ENCODE results near the gene GALNT15. TPM values are rescaled to one million over a fixed set of nuclear protein-coding genes. Genes with fewer than 3 reads are reported as not detected.

The GALNT15 gene
- total RNA-seq, 1 donor: 4.7 TPM

GRCh38 chr3:16231983-16232382 is 57.5 kb downstream of the GALNT15 start:
- no peak overlapping the region for H3K4me3 ChIP-seq (ENCODE audit: low read depth, low read length)
- no peak for DNase-seq (ENCODE audit: low read depth)
- no peak for TF ChIP-seq CTCF (IDR thresholded peaks at IDR 0.05; ENCODE audit: insufficient read depth, low read depth, low read length)

DNA sequence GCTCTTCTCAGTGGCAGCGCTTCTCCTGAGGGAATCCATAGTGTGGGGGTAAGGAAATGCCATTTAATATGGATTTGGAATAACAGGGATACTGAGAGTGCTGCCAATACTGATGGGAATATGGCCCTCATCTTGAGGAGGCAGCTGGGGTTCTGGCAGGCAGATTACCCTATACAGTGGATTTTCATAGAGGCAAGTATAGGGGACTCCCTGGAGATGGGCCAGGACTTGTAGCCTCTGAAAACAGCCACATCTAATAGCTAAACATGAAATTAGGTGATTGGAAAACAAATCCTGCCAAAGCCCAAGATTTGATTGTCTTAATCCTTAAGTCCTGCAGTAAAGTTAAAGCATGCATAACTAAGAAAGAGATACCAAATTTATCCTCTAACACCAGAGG is 59.3 kb downstream of the GALNT15 start:
- H3K4me3 ChIP-seq (ENCODE audit: low read depth, low read length): no peak overlapping the region
- TF ChIP-seq CTCF (IDR thresholded peaks at IDR 0.05; ENCODE audit: insufficient read depth, low read depth, low read length): no peak
- DNase-seq (ENCODE audit: low read depth): no peak

- H3K4me3 ChIP-seq (ENCODE audit: low read depth, low read length): no peak overlapping the region
- DNase-seq (ENCODE audit: low read depth): no peak
- TF ChIP-seq CTCF (IDR thresholded peaks at IDR 0.05; ENCODE audit: insufficient read depth, low read depth, low read length): no peak
These were observed 59.8 kb downstream of the GALNT15 start for GRCh38 chr3:16234281-16234680.

DNA sequence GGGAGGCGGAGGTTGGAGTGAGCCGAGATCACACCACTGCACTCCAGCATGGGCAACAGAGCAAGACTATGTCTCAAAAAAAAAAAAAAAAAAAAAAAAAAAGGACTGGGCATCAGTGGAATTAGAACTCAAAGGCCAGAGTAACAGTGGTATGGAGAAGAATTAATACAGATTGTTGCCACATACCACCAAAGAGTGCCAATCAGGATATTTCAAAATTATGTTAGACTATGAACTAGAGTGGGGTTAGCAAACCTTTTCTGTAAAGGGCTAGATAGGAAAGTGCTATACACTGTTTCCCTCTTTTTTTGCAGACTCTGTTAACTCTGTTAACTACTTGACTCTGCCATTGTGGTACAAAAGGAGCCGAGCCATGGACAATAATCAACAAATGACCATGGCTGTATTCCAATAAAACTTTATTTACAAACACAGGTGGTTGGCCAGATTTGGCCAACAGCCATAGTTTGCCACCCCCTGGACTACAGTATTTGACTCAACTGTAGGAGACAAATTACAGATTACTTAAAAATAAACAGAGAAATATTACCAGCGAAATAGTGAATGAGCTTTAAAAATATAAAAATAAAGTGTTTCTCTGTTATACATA is 61.7 kb downstream of the GALNT15 start:
- TF ChIP-seq CTCF (IDR thresholded peaks at IDR 0.05; ENCODE audit: insufficient read depth, low read depth, low read length): no peak
- DNase-seq (ENCODE audit: low read depth): no peak
- H3K4me3 ChIP-seq (ENCODE audit: low read depth, low read length): no peak overlapping the region

DNA sequence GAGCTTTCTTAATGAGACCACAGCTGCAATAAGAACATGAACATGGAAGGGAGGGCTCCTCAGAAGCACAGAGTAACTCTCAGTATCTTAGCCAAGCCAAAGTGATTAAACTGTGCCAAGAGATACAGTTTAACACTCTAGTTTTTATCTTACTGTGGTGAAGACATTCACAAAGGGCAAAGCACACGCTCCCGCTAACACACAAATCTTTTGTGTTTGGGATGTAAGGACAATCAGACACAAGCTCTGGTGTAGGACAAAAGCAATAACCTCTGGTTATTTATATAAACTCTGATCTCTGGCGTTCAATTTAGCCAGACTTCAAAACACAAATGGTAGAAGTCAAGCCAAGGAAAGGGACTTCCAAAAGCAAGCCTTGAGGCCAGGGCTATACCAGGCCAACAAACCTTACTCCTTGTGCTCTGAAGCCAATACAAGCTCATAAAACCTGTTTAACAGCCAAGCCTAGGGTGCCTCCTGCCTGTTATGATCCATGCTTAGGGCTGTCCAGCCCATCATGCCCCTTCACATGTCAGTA is 62.4 kb downstream of the GALNT15 start:
- DNase-seq (ENCODE audit: low read depth): no peak
- no peak overlapping the region for H3K4me3 ChIP-seq (ENCODE audit: low read depth, low read length)
- no peak for TF ChIP-seq CTCF (IDR thresholded peaks at IDR 0.05; ENCODE audit: insufficient read depth, low read depth, low read length)

DNA sequence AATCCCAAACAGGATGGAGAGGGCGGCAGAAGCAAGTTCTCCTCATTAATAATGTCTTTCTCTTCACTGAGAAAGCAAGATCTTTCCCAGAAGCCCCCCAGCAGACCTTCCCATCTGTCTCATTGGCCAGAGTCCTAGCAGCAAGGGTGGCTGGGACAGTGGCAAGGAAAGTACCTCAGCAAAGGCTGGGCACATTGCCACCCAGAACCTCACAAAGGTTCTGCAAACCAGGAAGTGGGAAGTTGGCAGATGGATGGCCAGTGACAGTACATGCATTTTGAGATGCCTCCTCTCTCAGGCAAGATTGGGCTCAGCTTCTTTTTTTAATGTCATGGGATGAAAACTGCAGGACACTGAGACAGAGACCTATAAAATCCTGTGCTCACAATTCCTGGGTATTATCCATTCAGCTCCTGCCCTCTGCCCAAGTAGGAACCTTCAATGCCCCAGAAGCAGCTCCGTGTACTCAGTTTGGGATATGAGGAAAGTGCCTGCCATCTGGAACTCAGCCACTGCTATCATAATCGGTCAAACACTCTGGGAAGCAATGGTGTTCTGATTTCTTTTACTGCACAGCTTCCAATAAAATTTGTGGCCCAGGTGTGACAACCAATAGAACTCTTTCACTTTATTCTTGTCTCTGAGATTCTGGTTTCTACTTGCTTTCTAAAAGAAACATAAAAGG is 64.7 kb downstream of the GALNT15 start:
- no peak for DNase-seq (ENCODE audit: low read depth)
- no peak overlapping the region for H3K4me3 ChIP-seq (ENCODE audit: low read depth, low read length)
- no peak for TF ChIP-seq CTCF (IDR thresholded peaks at IDR 0.05; ENCODE audit: insufficient read depth, low read depth, low read length)
